ENCODE results near the gene OR52B6.
"Not testable (repeated sequence)": the region's sequence is repeated elsewhere in the genome, so short reads cannot be mapped to it uniquely, and the experiment has no call there.

OR52B6 gene

GRCh38 chr11:5596607-5597201 lies 16.0 kb downstream of the OR52B6 start, which contains the start of gene TRIM6:
TSS of gene TRIM6 (plus strand) at chr11:5596637. CDS start at chr11:5596898, 261 bp downstream.
- no peak for DNase-seq

GRCh38 chr11:5597953-5598352 lies 17.3 kb downstream of the OR52B6 start:
- DNase-seq: no peak

- peak; percentile 15 for DNase-seq
These were observed 19.7 kb downstream of the OR52B6 start for GRCh38 chr11:5600374-5600851.

DNA sequence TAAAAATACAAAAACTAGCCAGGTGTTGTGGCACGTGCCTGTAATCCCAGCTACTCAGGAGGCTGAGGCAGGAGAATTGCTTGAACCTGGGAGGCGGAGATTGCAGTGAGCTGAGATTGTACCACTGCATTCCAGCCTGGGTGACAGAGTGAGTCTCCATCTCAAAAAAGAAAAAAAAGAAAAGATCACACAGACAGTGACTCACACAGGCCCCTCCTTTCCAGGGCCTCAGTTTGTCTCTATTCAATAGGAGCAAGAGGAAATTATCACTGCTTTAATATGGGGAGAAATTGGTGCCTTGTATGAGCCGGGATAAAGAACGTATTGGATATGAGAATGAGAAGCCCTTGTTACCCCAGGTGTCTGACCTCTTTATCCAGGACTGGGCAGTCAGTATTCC lies 22.1 kb downstream of the OR52B6 start:
- not testable (repeated sequence) for DNase-seq

GRCh38 chr11:5603326-5603725 lies 22.6 kb downstream of the OR52B6 start:
- DNase-seq: no peak

DNA sequence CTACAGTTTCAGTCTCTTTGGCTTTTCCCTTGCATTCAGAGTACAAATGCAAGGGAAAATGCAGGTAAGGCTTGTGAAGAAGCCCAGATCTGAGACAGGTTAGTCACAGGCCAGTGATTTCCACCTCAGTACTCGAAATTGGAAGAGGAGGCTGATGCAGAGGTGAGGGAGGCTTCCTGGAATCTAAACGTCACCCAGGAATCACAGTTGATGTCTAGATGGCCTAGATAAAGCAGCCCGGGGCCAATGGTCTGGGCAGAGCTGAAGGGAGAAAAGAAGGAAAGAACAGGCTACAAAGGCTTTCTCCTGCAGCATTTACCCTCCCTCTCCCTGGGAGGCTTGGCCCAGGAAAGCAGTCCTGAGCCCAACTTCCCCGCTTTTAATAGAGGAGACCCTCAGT lies 24.2 kb downstream of the OR52B6 start:
- DNase-seq: no peak

- no peak for DNase-seq
These were observed 25.2 kb downstream of the OR52B6 start for GRCh38 chr11:5605849-5606248.

GRCh38 chr11:5608808-5609207 lies 28.1 kb downstream of the OR52B6 start:
- no peak for DNase-seq

- DNase-seq: no peak
These were observed 29.8 kb downstream of the OR52B6 start for GRCh38 chr11:5610446-5610845.

DNA sequence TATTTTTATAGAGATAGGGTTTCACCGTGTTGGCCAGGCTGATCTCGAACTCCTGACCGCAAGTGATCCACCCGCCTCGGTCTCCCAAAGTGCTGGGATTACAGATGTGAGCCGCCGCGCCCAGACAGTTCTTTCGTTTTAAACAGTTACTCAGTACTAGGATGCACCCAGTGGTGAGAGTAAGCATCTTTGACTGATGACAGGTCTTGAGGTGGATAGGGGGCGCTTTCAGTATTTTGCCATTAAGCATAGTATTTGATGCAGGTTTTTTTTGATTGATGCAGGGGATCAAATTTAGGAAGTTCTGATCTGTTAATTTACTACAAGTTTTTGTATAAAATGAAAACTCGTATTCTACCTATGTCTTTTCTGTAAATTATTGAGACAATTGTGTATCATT lies 30.9 kb downstream of the OR52B6 start:
- DNase-seq: no peak

DNA sequence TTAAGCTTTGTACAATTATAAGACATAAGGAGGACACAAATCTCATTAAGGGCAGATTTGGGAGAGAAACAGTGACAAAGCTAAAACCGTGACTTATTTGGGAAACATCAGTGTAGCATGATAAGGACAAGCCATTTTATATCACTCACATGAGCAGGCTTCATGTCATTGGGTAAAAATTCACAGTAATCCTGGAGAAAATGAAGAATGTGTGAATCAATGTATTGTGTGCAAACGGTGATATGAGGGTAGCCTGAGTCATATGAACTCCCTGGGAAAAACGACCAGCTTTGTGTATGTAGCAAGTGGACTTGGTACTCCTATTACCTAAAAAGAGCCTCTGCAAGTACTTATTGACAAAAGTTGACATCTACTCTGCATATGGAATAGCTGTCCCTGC lies 38.1 kb downstream of the OR52B6 start:
- no peak for DNase-seq

GRCh38 chr11:5620651-5621521 lies 40.2 kb downstream of the OR52B6 start:
- no peak for DNase-seq

DNA sequence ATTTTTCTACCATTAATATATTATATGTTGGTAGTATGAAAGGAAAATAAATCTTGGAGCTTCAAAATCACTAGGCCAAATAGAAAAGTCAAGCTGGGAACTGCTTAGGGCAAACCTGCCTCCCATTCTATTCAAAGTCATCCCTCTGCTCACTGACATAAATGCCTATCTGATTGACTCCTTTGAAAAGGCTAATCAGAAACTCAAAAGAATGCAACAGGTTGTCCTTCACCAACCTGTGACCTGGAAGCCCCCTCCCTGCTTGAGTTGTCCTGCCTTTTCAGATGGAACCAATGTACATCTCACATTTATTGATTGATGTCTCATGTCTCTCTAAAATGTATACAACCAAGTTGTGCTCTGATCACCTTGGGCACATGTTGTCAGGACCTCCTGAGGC lies 40.9 kb downstream of the OR52B6 start:
- no peak for DNase-seq

DNA sequence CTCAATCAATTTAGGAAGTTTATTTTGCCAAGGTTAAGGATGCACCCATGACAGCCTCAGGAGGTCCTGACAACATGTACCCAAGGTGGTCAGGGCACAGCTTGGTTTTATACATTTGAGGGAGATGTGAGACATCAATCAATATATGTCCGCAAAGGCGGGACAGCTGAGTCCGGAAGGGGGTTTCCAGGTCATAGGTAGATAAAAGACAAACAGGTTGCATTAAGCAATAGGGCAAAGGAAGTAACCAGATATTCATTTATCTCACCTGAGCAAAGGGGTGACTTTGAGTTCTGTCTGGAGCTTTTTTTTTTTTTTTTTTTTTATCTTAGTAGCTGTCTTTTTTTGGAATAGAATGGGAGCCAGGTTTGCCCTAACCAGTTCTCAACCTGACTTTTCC lies 42.1 kb downstream of the OR52B6 start:
- no peak for DNase-seq

DNA sequence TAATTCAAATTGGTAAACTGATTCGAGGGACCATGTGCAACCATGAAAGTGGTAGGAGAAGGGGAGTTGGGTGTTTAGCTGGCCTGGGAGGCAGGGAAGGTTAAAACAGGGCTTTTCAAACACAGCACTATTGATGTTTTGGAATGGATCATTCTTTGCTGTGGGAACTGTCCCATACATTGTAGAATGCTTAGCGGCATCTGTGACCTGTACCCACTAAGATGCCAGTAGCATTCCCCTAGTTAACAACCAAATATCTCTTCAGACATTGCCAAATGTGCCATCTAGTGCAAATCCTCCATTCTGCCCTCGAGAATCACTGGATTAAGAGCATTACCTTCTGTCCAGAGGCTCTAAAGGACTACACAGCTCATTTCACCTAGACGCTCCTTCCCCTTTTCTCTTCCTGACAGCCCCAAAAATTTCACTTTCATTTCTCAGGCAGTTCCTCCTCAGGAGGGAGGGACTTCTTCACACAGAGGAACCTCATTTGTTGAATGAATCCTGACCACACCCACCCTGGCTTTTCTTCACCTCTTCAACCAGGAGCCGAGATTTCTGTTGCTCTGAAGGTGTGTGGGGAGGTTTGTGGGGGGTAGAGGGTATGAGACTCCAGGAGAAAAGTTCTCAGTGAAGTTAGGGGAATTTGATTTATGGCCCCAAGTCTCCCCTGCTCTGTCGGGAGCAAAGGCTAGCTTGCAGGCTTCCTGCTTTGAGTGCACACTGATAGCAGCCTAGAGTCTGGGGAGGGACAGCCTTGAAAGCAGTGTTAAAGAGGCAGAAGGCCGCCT lies 44.0 kb downstream of the OR52B6 start, which contains the start of gene TRIM34:
Gene TRIM34 (plus strand): TSS at position 513 of the 791 bp plus-strand sequence. CDS start 7,331 bp downstream, outside the sequence.
- no peak for DNase-seq

DNA sequence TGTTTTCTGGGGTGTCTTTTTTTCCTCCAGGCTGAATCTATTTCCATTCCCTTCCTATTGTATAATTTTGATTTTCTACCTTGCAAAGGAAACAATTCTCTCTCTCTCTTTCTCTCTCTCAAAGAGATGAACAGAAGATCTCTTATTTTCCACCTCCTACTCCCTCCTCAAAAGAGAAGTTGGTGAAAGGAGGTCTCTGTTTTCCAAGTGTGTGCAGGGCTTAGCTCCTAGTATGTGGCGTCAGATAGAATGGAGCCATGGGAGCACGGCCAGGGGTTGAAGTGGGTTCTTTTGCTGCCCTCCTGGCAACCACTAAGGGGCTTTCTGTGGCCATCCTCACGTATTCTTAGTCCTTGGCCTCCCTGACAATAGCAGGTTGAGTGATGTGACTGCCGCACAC lies 44.6 kb downstream of the OR52B6 start:
- DNase-seq: no peak

DNA sequence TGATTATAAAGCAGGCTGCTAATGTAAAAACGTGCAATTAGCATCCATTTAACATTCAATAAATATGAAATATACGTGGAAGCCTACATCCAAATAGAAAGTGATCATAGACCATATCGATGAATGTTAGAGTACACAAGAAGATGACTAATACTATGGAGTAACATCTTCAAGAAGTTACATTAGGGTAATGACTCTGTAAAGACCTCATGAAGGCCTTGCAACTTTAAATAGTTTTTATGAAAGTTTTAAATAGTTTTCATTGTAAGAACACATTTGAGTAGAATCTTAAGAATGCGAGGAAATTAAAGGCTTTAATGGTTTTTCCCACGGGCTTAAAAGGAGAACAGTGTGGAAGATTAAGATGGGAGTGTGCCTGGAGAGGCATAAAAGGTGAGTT lies 45.5 kb downstream of the OR52B6 start:
- no peak for DNase-seq

GRCh38 chr11:5631417-5631816 lies 50.7 kb downstream of the OR52B6 start:
- no peak for DNase-seq
